ENCODE measurements around the gene ZBTB7C.

DNA sequence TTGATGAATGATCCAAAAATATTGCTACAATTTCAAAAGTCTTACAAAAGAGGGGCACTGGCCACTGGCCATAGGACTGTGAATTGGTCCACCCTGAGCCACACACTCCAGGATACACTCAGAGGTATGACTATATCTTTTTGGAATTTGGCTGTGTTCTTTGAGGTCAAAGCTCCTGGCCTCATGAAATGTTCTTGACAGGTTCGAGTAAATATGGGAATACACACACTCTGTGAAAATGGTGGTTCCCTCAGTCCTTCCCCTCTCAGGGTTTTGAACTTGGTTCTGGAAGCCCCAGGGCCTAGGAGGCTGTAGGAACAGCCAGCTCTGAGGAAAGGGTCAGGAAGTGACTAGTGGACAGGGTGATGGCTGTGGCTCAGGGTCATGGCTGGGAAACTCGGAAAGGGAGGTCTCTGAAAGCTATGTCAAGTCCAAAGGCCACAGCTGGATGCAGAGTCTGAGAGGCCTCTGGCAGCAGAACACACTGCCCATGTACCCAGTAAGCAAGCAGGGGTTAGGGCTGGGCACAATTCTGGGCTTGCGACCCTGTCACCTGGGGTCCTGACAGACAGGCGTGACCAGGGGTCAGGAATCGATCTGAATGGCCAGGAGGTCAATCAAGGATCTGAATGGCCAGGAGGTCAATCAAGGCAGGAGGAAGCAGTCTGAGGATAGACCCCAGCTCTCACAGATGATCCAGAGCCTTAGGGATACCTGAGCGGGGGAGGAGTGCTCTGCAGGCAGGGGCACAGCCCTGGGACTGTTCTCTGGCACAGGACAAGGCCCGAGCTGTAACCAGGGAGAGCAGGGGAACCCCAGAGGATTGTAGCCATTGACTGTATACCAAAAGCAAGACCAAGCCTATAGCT lies 255.3 kb downstream of the ZBTB7C start:
- TF ChIP-seq, protein P1, sequence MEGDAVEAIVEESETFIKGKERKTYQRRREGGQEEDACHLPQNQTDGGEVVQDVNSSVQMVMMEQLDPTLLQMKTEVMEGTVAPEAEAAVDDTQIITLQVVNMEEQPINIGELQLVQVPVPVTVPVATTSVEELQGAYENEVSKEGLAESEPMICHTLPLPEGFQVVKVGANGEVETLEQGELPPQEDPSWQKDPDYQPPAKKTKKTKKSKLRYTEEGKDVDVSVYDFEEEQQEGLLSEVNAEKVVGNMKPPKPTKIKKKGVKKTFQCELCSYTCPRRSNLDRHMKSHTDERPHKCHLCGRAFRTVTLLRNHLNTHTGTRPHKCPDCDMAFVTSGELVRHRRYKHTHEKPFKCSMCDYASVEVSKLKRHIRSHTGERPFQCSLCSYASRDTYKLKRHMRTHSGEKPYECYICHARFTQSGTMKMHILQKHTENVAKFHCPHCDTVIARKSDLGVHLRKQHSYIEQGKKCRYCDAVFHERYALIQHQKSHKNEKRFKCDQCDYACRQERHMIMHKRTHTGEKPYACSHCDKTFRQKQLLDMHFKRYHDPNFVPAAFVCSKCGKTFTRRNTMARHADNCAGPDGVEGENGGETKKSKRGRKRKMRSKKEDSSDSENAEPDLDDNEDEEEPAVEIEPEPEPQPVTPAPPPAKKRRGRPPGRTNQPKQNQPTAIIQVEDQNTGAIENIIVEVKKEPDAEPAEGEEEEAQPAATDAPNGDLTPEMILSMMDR (IDR thresholded peaks at IDR 0.05): no peak
- TF ChIP-seq POLR2A (IDR thresholded peaks at IDR 0.05) (no peak), EP300 (IDR thresholded peaks at IDR 0.05) (no peak), POLR2AphosphoS5 (IDR thresholded peaks at IDR 0.05) (peak in 1 of 2 donors; percentile 29)
